Measurements from ENCODE around the gene HAUS1. TPM values are rescaled to one million over a fixed set of nuclear protein-coding genes. Genes with fewer than 3 reads are reported as not detected.

Gene HAUS1
- total RNA-seq, 1 experiment from 2014 or later = 33.3 TPM

DNA sequence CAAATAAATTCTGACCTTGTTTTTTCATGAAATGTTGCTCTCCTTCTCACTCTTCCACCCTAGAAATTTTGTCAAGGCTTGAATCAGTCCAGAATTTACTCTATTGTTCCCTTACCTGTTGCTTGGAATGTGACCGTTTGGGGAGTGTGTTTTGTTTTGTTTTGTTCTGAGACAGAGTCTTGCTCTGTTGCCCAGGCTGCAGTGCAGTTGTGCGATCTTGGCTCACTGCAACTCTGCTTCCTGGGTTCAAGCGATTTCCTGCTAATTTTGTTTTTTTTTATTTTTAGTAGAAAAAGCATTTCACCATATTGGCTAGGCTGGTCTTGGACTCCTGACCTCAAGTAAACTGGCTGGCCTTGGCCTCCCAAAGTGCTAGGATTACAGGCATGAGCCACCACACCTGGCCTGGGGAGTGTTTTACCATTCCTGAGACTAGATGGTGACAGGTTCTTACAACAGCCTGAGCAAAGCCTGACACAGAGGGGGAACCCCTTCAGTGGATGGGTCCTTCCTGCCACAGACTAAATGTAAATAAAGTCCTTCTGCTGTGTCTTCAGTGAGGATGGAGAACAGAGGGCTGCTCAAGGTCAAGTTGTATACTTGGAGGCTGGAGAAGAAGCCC lies 52.0 kb downstream of the HAUS1 start:
- peak; percentile 21 to 55 for DNase-seq
- Histone ChIP-seq H3K9me2 (ENCODE audit: insufficient read depth) (no peaks in the 10 kb centered on the region), H2AFZ (no peak overlapping the region), H3K4me1 (replicated peaks; ENCODE audit: insufficient read depth) (peaks cover 94% of the 10 kb centered on the region), H3K9me3 (ENCODE audit: insufficient read depth, low read depth) (no peaks in the 10 kb centered on the region), H4K20me1 (ENCODE audit: insufficient read depth) (no peaks in the 10 kb centered on the region), H3F3A (ENCODE audit: insufficient read depth, low read depth) (peaks cover 71% of the 10 kb centered on the region), H3K27ac (peak overlapping the region; percentile 85), H3K79me2 (ENCODE audit: low read depth) (no peaks in the 10 kb centered on the region), H3K27me3 (ENCODE audit: insufficient read depth, low read depth) (no peaks in the 10 kb centered on the region), H3K36me3 (ENCODE audit: low read depth) (no peaks in the 10 kb centered on the region), H3K4me2 (peak overlapping the region; percentile 47), H3K4me3 (no peak overlapping the region)
- ChIA-PET POLR2A (ENCODE audit: unreplicated experiment) (interaction anchor here (1.0 kb wide), 1 partner anchor 17 kb away, joined by 4 read pairs; a partner anchor contains a TSS), CTCF (interaction anchor here (1.0 kb wide), 1 partner anchor 17 kb away, joined by 12 read pairs; a partner anchor contains a TSS)
- BruUV-seq (replicated peaks) = TSS peak; percentile 16
- intact Hi-C loops (cut with micrococcal nuclease; ENCODE audit: unreplicated experiment) = no loop called here
- no peak for TF ChIP-seq EZH2 (IDR thresholded peaks at IDR 0.05; ENCODE audit: low read depth)
- TF ChIP-seq, protein P1, sequence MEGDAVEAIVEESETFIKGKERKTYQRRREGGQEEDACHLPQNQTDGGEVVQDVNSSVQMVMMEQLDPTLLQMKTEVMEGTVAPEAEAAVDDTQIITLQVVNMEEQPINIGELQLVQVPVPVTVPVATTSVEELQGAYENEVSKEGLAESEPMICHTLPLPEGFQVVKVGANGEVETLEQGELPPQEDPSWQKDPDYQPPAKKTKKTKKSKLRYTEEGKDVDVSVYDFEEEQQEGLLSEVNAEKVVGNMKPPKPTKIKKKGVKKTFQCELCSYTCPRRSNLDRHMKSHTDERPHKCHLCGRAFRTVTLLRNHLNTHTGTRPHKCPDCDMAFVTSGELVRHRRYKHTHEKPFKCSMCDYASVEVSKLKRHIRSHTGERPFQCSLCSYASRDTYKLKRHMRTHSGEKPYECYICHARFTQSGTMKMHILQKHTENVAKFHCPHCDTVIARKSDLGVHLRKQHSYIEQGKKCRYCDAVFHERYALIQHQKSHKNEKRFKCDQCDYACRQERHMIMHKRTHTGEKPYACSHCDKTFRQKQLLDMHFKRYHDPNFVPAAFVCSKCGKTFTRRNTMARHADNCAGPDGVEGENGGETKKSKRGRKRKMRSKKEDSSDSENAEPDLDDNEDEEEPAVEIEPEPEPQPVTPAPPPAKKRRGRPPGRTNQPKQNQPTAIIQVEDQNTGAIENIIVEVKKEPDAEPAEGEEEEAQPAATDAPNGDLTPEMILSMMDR (conservative IDR thresholded peaks at IDR 0.05) = no peak

DNA sequence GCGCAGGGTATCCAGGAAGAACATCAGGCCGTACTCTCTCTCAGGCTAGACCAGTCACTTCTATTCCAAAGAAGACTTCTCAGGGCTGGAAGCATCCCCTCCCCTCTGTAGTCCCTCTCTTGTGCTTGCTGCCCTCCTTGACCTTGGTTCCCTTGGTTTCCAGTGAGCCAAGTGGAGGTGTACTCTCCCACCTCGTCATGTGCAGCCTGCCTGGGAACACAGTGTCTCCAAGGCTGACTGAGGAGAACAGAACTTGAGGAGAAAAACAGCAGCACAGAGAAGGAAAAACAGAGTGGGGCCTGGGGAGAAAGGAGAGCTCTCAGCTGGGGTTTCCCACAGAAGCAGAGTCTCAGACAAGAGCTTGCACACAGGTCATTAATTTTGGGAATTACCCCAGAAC lies 52.7 kb downstream of the HAUS1 start:
- H3K36me3 ChIP-seq (ENCODE audit: low read depth) = no peaks in the 10 kb centered on the region
- ChIA-PET POLR2A (ENCODE audit: unreplicated experiment) (interaction anchor here (0.6 kb wide), 1 partner anchor 16 kb away, joined by 3 read pairs; no protein-coding TSS in a partner anchor), CTCF (no interaction called here)
- H3K4me3 ChIP-seq = no peak overlapping the region
- H3K4me2 ChIP-seq = peak overlapping the region; percentile 47
- no peak for DNase-seq
- H3K79me2 ChIP-seq (ENCODE audit: low read depth) = no peaks in the 10 kb centered on the region
- H2AFZ ChIP-seq = no peak overlapping the region
- H4K20me1 ChIP-seq (ENCODE audit: insufficient read depth) = no peaks in the 10 kb centered on the region
- TF ChIP-seq EZH2 (IDR thresholded peaks at IDR 0.05; ENCODE audit: low read depth) = no peak
- TF ChIP-seq, protein P1 (conservative IDR thresholded peaks at IDR 0.05) = no peak
- no peaks in the 10 kb centered on the region for H3K9me3 ChIP-seq (ENCODE audit: insufficient read depth, low read depth)
- H3K9me2 ChIP-seq (ENCODE audit: insufficient read depth) = no peaks in the 10 kb centered on the region
- peaks cover 88% of the 10 kb centered on the region for H3K4me1 ChIP-seq (replicated peaks; ENCODE audit: insufficient read depth)
- no TSS peak for BruUV-seq (replicated peaks)
- H3K27me3 ChIP-seq (ENCODE audit: insufficient read depth, low read depth) = no peaks in the 10 kb centered on the region
- intact Hi-C loops (cut with micrococcal nuclease; ENCODE audit: unreplicated experiment) = no loop called here
- H3F3A ChIP-seq (ENCODE audit: insufficient read depth, low read depth) = peaks cover 66% of the 10 kb centered on the region
- peak overlapping the region; percentile 85 for H3K27ac ChIP-seq

DNA sequence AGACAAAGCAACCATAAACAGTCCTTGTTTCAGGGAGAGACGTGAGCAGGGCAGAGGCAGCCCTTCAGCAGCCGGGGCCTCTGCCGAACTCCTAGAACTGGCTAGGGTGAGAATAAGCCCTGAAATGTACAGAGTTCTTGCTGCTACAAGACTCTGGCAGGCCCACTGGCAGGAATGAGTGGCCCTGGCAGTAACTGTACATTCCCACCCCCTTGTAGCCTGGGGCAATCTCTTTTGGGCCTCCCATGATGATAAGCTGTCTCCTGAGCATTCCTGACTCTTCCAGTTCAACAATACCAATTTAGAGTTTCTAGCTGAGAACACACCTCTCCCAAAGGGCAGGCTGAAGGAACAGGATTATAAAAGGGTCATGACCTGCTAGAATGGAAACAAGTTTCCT lies 54.3 kb downstream of the HAUS1 start:
- Histone ChIP-seq H3F3A (ENCODE audit: insufficient read depth, low read depth) (peaks cover 52% of the 10 kb centered on the region), H3K27me3 (ENCODE audit: insufficient read depth, low read depth) (no peaks in the 10 kb centered on the region), H3K79me2 (ENCODE audit: low read depth) (no peaks in the 10 kb centered on the region), H3K4me3 (no peak overlapping the region), H3K4me1 (replicated peaks; ENCODE audit: insufficient read depth) (peaks cover 72% of the 10 kb centered on the region), H3K36me3 (ENCODE audit: low read depth) (no peaks in the 10 kb centered on the region), H2AFZ (no peak overlapping the region), H3K9me3 (ENCODE audit: insufficient read depth, low read depth) (no peaks in the 10 kb centered on the region), H3K9me2 (ENCODE audit: insufficient read depth) (no peaks in the 10 kb centered on the region), H4K20me1 (ENCODE audit: insufficient read depth) (no peaks in the 10 kb centered on the region), H3K4me2 (peak overlapping the region; percentile 31), H3K27ac (peak overlapping the region; percentile 33)
- BruUV-seq (replicated peaks) = no TSS peak
- peak; percentile 72 to 77 for DNase-seq
- intact Hi-C loops (cut with micrococcal nuclease; ENCODE audit: unreplicated experiment) = no loop called here
- ChIA-PET POLR2A (ENCODE audit: unreplicated experiment) (interaction anchor here (0.6 kb wide), 1 partner anchor 15 kb away, joined by 5 read pairs; no protein-coding TSS in a partner anchor), CTCF (interaction anchor here (2.8 kb wide), 1 partner anchor 15 kb away, joined by 15 read pairs; a partner anchor contains a TSS)
- TF ChIP-seq EZH2 (IDR thresholded peaks at IDR 0.05; ENCODE audit: low read depth) = no peak
- TF ChIP-seq, protein P1 (conservative IDR thresholded peaks at IDR 0.05) = no peak

Measured in PC-9 (cell line).